Esophagus squamous epithelium (tissue), 4 donors: ENCODE results near the gene RASSF5.

Experiments
- POLR2A ChIP-seq, 4 donors: fragments of 450-650 bp; IDR thresholded peaks; one replicate each; pipeline ENCODE4 v1.6.1; 2017; ENCODE audit warnings: antibody characterized with exemption in 4 of 4, mild to moderate bottlenecking in 4 of 4, moderate library complexity in 3 of 4
- TF ChIP-seq, protein P1 (sequence below), 6 experiments: fragments of 450-650 bp in 4 of 6; fragments of 200-600 bp in 2 of 6; sonication (generic) in 2 of 6; IDR thresholded peaks; one replicate each; pipeline ENCODE4 v1.5.1; 2016 to 2019; ENCODE audit warnings: antibody characterized with exemption in 6 of 6, mild to moderate bottlenecking in 4 of 6, moderate library complexity in 4 of 6

DNA sequence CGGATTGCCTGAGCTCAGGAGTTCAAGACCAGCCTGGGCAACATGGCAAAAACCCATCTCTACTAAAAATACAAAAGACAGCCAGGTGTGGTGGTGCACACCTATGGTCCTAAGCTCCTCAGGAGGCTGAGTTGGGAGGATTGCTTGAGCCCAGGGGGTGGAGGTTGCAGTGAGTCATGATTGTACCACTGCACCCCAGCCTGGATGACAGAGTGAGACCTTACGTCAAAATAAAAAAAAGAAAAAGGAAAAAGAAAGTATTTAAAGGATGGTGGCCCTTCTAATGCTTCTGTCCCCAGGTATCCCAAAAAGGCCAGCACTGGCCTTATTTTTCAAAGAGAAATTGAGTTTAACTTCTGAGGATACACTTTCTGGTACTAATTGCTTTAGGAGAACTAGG lies 35.3 kb upstream of the RASSF5 start:
- TF ChIP-seq, protein P1, sequence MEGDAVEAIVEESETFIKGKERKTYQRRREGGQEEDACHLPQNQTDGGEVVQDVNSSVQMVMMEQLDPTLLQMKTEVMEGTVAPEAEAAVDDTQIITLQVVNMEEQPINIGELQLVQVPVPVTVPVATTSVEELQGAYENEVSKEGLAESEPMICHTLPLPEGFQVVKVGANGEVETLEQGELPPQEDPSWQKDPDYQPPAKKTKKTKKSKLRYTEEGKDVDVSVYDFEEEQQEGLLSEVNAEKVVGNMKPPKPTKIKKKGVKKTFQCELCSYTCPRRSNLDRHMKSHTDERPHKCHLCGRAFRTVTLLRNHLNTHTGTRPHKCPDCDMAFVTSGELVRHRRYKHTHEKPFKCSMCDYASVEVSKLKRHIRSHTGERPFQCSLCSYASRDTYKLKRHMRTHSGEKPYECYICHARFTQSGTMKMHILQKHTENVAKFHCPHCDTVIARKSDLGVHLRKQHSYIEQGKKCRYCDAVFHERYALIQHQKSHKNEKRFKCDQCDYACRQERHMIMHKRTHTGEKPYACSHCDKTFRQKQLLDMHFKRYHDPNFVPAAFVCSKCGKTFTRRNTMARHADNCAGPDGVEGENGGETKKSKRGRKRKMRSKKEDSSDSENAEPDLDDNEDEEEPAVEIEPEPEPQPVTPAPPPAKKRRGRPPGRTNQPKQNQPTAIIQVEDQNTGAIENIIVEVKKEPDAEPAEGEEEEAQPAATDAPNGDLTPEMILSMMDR (IDR thresholded peaks at IDR 0.05) = no peak
- TF ChIP-seq POLR2A (IDR thresholded peaks at IDR 0.05) = no peak
